Endothelial cell (in vitro differentiated cells): ENCODE results near the gene NKAIN2. TPM values are rescaled to one million over a fixed set of nuclear protein-coding genes. Genes with fewer than 3 reads are reported as not detected.

ENCODE experiments used
- DNase-seq: peaks from one replicate; pipeline ENCODE4 v3.0.0; 2021; ENCODE audit warnings: low spot score
- H3K27ac Mint-ChIP-seq: one replicate; pipeline ENCODE4 v1.8.0; 2021; ENCODE audit warnings: mixed read lengths, inconsistent platforms; ENCODE audit not compliant: unreplicated experiment
- H3K27me3 Mint-ChIP-seq: one replicate; pipeline ENCODE4 v1.8.0; 2021; ENCODE audit warnings: mild to moderate bottlenecking, moderate library complexity, mixed read lengths, inconsistent platforms; ENCODE audit not compliant: unreplicated experiment
- H3K36me3 Mint-ChIP-seq: one replicate; pipeline ENCODE4 v1.8.0; 2021; ENCODE audit warnings: mild to moderate bottlenecking, low read depth, mixed read lengths, inconsistent platforms; ENCODE audit not compliant: unreplicated experiment
- H3K4me1 Mint-ChIP-seq: one replicate; pipeline ENCODE4 v1.8.0; 2021; ENCODE audit warnings: mild to moderate bottlenecking, mixed read lengths, inconsistent platforms; ENCODE audit not compliant: unreplicated experiment
- H3K4me3 Mint-ChIP-seq: one replicate; pipeline ENCODE4 v1.8.0; 2021; ENCODE audit warnings: mild to moderate bottlenecking, mixed read lengths, inconsistent platforms; ENCODE audit not compliant: unreplicated experiment
- H3K9me3 Mint-ChIP-seq: one replicate; pipeline ENCODE4 v1.8.0; 2021; ENCODE audit warnings: mixed read lengths, inconsistent platforms; ENCODE audit not compliant: unreplicated experiment
- total RNA-seq: library from RNA; stranded (reverse); fragmentation: NEBNext Ultra II Directional; extraction: Animal tissue kit (Norgen Biotek cat#: 25700); gene quantifications from one replicate; pipeline ENCODE4 v1.2.1, GENCODE V29; 2021; ENCODE audit not compliant: unreplicated experiment
- TF ChIP-seq, protein P1 (sequence below): fragments of 200-600 bp; sonication (generic); IDR thresholded peaks from one replicate; pipeline ENCODE4 v1.5.0; 2021; ENCODE audit warnings: antibody characterized with exemption; ENCODE audit not compliant: unreplicated experiment

NKAIN2 gene
- total RNA-seq, 1 donor from 2014 or later = 9.5 TPM

DNA sequence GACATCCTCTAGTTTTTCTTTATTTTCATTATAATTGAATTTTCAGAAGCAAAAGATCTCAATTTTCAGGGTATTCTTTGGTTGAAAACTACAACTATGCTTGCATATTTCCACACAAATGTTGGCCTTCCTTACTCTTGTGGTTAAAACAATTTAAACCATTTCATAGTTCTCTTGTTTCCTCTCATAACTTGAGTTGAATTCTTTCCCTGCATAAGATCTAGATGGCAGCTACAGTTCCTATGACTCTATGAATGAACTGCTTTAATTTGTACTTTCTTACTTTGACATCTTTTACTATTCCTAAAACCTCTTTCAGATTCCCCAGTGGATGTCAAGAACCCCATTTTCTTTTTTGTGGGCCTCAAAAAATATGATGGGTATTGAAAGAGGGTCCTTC, 564.5 kb downstream of the NKAIN2 start:
- H3K27ac Mint-ChIP-seq = no peak overlapping the region
- no peaks in the 10 kb centered on the region for H3K9me3 Mint-ChIP-seq
- H3K36me3 Mint-ChIP-seq = no peaks in the 10 kb centered on the region
- H3K27me3 Mint-ChIP-seq = no peaks in the 10 kb centered on the region
- TF ChIP-seq, protein P1, sequence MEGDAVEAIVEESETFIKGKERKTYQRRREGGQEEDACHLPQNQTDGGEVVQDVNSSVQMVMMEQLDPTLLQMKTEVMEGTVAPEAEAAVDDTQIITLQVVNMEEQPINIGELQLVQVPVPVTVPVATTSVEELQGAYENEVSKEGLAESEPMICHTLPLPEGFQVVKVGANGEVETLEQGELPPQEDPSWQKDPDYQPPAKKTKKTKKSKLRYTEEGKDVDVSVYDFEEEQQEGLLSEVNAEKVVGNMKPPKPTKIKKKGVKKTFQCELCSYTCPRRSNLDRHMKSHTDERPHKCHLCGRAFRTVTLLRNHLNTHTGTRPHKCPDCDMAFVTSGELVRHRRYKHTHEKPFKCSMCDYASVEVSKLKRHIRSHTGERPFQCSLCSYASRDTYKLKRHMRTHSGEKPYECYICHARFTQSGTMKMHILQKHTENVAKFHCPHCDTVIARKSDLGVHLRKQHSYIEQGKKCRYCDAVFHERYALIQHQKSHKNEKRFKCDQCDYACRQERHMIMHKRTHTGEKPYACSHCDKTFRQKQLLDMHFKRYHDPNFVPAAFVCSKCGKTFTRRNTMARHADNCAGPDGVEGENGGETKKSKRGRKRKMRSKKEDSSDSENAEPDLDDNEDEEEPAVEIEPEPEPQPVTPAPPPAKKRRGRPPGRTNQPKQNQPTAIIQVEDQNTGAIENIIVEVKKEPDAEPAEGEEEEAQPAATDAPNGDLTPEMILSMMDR = no peak
- no peak overlapping the region for H3K4me3 Mint-ChIP-seq
- peaks cover 6% of the 10 kb centered on the region for H3K4me1 Mint-ChIP-seq
- DNase-seq = no peak

DNA sequence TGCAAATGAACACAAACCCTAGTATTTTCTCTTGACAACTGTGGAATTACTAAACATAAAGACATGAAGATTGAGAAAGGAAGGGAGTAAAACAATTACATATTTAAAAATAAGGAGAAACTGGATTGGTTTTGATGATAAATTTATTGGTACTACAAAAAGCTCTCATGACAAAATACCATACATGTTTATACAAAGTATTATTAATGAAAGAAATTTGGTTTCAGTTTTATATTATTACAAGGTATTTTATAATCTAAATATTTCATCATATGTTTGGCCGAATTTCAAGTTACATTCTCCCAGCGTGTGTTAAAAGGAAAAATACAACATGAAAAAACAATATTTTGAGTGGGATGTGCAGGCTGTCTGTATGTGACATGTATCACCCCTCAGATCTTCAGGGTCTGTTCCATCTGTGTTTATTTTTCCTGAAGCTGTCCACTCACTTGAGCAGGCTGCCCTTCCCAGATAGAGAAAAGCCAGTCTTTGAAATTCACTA, 568.4 kb downstream of the NKAIN2 start:
- Mint-ChIP-seq H3K4me1 (peaks cover 9% of the 10 kb centered on the region), H3K27ac (no peak overlapping the region), H3K9me3 (no peaks in the 10 kb centered on the region), H3K27me3 (no peaks in the 10 kb centered on the region), H3K36me3 (no peaks in the 10 kb centered on the region), H3K4me3 (no peak overlapping the region)
- no peak for DNase-seq
- TF ChIP-seq, protein P1 = no peak

DNA sequence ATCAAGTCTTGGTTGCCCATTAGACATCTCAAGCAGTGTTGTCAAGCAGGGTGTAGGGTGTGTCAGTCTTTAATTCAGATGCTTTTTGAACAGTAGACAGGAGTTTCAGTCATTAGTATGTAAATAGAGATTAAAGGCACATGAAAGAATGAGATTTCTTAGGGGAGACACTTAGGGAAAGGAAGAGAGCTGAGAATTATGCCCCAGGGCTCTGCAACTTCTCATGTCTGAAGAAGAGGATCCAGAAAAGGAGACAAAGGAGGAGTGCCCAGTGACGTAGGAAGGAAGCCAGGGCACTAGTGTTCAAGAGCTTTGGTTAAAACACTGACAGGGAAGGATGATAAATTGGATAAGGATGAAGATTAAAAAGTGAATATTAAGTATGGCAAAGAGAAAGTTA, 569.7 kb downstream of the NKAIN2 start:
- Mint-ChIP-seq H3K4me1 (peaks cover 9% of the 10 kb centered on the region), H3K27me3 (no peaks in the 10 kb centered on the region), H3K9me3 (no peaks in the 10 kb centered on the region), H3K27ac (no peak overlapping the region), H3K4me3 (no peak overlapping the region), H3K36me3 (no peaks in the 10 kb centered on the region)
- TF ChIP-seq, protein P1 = no peak
- no peak for DNase-seq

DNA sequence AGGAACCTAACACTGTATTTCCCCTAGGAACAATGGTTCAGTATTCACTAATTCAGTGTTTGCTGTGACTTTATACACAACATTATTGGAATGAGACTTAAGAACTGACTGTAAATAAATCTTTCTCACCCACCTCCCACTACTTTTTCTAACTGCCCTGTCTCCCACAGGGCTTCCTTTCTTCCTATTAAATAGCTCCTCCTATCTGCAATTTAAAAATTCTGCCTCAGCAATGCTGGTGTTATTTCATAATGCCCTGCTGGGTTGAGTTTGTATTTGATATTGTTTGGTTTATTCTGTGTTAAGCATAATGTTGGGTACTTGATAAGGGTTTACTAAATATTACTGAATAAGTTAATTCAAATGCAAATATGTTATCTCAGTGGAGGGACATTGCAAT, 585.5 kb downstream of the NKAIN2 start:
- Mint-ChIP-seq H3K27ac (no peak overlapping the region), H3K9me3 (no peaks in the 10 kb centered on the region), H3K4me1 (no peaks in the 10 kb centered on the region)

DNA sequence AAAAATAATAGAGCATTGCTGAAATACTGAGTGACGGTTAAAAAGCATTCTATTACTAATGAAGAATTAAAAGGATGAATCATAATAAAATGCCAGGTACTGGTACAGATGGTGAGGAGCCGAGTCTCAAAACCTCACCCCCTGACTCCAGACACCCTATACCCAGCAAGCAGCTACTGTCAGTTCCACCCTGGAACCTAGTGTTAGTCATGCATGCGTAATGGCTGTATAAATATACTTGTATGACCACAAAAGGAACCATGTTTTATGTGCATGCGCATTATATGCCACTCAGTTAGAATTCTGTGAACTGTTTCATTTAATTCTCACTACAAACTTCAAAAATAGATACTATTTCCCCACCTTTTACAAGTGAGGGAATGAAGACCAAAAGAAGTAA, 589.9 kb downstream of the NKAIN2 start:
- Mint-ChIP-seq H3K4me3 (no peak overlapping the region), H3K27ac (no peak overlapping the region), H3K9me3 (no peaks in the 10 kb centered on the region), H3K27me3 (peaks cover 2% of the 10 kb centered on the region), H3K36me3 (no peaks in the 10 kb centered on the region), H3K4me1 (no peaks in the 10 kb centered on the region)
- TF ChIP-seq, protein P1 = no peak
- DNase-seq = no peak

More for the DNA sequence above, 585.5 kb downstream of the NKAIN2 start:
- no peak for DNase-seq
- H3K27me3 Mint-ChIP-seq = peaks cover 2% of the 10 kb centered on the region
- no peaks in the 10 kb centered on the region for H3K36me3 Mint-ChIP-seq
- TF ChIP-seq, protein P1 = no peak
- H3K4me3 Mint-ChIP-seq = no peak overlapping the region
